Pons (tissue), 1 donor: ENCODE data around the gene KCNC2.

Experiments used
- DNase-seq: peaks from one replicate; pipeline ENCODE4 v3.0.0-alpha.2; 2016; ENCODE audit warnings: low spot score

KCNC2 gene

DNA sequence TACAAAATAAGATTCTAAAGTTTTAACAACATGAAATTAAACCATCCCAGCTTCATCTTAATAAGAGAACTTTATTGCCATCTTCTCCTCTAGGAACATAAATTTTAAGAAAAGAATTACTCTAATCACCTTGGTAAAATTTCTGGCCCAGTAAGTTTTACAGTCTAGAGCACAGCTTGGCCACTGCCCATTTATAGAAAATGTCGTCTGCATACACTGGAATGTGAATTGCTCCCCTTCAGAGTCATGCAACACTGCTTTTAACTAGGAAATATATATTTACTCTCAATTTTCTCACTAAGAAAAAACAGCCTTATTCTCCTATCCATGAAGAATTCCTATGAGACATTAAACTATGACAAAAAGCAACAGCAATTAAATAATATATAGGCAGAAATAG is 48.2 kb downstream of the KCNC2 start:
- no peak for DNase-seq

DNA sequence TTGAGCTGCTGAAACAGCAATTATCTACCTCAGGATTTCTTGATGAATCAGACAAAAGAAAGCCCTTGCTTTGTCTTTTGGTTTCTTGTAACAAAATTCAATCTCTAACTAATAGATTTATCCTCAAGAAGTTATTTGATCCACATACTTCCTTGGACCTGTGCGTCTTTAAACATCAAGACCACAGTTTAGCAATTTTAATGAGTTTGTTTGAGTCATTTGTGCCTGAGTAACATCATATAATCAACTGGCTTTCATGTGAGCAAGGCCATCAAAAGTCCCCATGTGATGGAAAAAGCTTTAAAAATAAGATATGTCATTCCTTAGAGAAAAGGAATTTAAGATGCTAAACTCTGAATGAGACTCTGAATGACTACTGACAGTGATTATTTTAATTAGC is 52.3 kb downstream of the KCNC2 start:
- no peak for DNase-seq

DNA sequence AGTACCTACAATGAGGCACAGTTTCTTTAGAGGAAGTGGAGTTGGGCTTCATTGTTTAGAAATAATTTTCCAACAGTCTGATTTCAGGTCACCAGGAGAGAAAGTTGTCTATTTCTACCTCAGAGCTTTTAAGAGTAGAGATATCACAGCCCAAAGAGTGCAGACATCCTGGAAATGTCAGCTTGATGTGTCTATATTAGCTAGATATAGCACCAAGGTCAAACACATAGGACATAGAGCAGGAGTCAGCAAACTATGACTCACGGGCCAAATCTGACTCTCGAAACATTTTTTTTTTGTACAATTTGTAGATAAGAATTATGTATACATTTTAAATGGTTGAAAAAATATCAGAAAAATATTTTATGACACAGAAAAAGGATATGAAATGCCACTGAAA is 53.7 kb downstream of the KCNC2 start:
- DNase-seq = no peak

DNA sequence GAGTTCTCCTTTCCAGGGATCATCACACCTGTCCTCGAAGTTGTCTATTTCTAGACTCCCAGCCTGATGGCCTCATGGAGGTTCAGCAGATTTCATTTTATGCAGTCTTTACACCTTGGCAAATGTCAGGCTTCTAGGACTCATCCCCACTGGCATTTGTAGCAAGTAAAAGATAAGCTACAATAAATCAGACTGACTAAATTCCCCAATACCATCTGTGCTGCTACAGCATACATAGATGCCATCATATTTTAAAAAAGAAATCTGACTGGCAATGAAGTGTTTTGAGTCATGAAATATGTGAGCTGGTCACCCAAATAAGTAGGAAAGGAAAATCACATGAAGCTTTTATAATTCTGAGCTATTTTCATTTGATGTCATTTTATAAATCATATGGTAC is 55.3 kb downstream of the KCNC2 start:
- DNase-seq = peak; percentile 30

DNA sequence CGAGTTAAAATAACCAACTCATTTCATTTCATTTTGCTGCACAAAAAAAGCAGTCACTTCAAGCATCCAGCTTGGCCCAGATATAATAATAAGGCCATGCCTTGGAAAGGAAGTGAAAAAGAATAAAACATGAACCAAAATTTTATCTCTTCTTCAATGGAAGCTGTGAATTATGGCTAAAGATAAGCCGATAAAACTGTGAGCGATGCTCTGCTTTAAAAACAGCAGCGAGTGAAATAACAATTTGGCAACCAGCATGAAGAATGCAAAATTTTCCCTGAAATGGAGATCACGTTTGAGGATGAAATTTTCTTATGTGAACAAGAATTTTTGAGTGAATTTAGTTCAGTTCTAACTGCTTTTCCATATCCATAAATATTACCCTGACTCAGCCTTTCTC is 70.4 kb downstream of the KCNC2 start:
- DNase-seq = no peak

- DNase-seq = no peak
These were observed 71.7 kb downstream of the KCNC2 start for GRCh38 chr12:75137896-75138295.

GRCh38 chr12:75135026-75135425 is 74.6 kb downstream of the KCNC2 start:
- no peak for DNase-seq

DNA sequence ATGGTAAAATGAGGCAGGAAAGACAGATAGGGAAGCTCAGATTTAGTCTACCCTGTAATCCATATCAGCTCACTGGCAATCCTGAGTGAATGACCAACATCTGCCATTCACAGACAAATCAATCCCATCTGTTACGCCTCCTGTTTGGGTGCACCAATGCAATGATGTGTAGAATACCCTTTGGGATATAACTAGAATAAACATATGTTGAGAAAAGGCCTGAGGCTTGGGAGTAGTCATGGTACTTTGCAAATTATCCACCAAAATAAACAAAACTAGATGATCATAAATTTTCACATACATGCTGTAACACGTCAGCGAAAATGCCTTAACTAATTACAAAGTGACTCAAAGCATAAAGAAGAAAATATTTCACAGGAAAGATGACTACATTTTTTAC is 78.8 kb downstream of the KCNC2 start:
- DNase-seq = no peak

DNA sequence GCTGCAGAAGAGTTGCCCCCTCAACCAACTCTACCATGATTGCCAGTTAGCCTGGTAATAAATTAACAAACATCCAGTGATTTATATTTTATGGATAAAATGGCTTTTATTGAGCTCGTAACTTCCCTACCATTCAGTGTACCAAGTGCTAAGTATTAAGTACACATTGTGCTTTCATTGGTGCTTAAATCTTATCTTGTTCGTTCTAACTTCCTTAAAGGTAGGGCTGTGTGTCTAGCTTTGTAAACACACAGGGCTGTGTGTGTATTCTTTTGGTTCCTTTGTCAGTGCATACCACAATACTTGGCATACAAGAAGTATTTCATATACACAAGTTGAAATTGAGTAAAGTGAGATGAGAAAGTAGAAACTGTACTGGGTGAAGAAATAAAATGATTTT is 80.4 kb downstream of the KCNC2 start:
- DNase-seq = no peak

- DNase-seq = no peak
These were observed 88.5 kb downstream of the KCNC2 start for GRCh38 chr12:75121036-75121705.

- DNase-seq = peak; percentile 22
These were observed 89.3 kb downstream of the KCNC2 start for GRCh38 chr12:75120311-75120711.

DNA sequence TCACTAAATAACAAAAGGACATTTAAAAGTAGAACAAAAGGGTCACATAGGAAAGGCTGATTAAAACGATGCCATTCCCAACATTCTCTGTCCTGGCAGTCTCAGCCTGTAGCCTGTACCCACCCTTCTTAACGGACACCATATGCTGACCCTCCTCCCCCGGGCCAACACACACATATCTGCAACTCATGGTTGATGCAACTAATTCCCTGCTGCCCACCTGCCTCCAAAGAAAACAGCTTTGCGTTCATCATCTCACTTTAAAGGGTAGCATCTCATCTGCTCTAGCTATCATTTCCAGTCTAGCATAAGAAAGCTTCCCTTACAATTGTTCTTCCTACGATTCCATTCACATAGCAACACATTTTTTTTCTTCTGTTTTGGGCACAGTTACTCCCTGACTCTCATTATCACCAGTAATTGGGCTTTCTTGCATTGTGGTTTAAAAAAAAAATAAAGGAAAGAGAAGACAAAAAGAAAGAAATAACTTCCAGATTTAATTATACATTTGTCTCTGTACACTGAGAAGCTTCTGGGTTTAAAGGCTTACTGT is 92.9 kb downstream of the KCNC2 start:
- peak; percentile 24 for DNase-seq

GRCh38 chr12:75115748-75116147 is 93.9 kb downstream of the KCNC2 start:
- DNase-seq = no peak

- DNase-seq = no peak
These were observed 105.8 kb downstream of the KCNC2 start for GRCh38 chr12:75103822-75104221.

DNA sequence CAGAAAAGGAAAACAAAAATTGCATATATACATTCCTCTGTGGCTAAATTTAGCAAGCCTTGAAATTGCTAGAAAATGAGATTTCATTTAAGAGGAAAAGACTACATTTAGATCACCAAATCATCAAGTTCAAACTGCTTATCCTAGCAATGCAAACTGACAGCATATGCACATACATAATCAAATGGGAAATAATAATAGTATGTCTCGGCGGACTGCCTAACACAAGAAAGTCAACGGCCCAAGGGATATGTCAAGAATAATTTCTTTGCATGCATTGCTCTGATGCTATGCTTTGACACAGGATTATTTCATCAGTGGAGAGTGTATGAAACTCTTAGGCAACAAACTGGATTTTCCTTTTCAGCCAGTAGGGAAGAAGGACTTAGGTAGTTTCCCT is 107.9 kb downstream of the KCNC2 start:
- no peak for DNase-seq

DNA sequence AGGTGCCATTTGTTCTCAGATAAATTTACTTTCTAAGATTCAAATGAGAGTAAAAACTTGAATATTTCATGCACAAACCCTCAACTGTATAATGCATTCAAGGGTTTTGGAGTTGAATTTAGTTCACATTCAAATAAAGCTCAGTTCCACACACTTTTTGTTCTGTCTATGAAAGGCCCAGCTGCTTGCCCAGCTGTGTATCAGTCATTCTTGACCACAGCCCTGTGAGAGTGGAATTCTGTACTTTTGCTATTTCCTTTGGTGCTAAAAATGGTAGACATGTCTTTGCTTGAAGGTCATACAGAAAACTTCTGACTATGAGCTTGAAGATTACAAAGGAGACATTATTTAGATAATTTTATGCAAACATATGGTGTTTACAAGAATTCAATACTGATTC is 110.4 kb downstream of the KCNC2 start:
- DNase-seq = no peak

DNA sequence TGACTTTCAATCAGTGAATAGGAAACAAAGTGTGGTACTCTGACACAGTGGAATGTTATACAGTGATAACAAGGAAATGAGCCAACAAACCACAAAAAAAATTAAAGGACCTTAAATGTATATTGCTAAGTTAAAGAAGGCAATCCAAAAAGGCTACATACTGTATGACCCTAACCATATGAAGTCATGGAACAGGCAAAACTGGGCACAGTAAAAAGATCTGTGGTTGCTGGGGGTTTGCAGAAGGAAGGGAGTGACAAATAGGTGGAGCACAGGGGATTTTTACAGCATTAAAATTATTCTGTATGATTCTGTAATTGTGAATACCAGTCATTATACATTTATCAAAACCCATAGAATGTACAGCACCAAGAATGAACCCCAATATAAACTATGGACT is 112.6 kb downstream of the KCNC2 start:
- DNase-seq = no peak

DNA sequence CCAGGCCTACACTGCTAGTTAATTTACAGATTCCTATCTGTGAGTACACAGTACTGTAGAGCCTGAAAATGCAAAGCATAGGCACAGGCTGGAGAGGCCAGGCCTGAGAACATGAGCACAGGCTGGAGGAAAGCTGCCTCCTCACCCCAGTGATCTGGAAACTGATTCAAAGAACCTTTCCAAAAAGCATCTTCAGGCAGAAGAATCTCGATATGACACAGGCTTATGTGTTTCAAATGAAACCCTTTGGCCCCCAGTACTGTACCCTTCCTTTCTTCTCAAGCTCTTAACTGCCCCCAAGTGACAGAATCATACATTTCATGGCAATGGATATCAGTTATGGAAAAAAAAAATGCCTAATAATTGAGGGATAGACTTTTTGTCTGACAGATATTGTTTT is 122.0 kb downstream of the KCNC2 start:
- peak; percentile 12 for DNase-seq

- no peak for DNase-seq
These were observed 123.3 kb downstream of the KCNC2 start for GRCh38 chr12:75086091-75087038.

GRCh38 chr12:75081305-75081704 is 128.3 kb downstream of the KCNC2 start:
- DNase-seq = no peak

DNA sequence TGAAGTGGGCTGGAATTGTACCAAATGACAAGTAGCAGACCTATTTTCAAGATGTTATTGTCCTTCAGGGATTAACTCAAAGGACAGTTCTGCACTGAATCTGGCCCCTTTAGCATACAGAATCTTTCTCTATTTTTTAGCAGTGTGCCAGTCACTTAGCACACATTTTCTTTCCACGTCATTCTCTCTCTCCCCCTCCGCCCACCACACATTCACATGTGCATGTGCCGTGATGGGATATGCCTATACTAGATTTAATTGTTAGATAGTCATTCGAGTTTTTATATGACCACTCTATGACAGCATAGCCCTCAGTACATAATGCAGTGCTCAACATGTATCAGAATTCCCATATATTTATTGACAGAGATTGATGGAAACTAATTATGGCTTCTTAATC is 129.1 kb downstream of the KCNC2 start:
- no peak for DNase-seq

DNA sequence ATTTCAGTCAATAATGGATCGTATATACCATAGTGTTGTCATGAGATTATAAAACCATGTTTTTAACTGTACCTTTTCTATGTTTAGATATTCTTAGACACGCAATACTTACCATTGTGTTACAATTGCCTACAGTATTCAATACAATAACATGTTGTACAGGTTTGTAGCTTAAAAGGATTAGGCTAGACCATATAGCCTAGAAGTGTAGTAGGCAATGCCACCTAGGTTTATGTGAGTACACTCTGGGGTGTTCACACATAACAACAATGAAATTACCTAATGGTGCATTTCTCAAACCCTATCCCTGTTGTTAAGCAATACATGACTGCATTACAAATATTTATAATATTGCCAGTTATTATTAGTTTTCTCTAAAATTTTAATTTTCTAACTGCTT is 144.2 kb downstream of the KCNC2 start:
- no peak for DNase-seq

- DNase-seq = no peak
These were observed 146.9 kb downstream of the KCNC2 start for GRCh38 chr12:75062691-75063090.
